Measurements from ENCODE around the gene NMNAT3. TPM values are rescaled to one million over a fixed set of nuclear protein-coding genes. Genes with fewer than 3 reads are reported as not detected.

Gene NMNAT3
- polyA plus RNA-seq, 1 of the 3 experiments (the other 2 are of a cell fraction): not detected

DNA sequence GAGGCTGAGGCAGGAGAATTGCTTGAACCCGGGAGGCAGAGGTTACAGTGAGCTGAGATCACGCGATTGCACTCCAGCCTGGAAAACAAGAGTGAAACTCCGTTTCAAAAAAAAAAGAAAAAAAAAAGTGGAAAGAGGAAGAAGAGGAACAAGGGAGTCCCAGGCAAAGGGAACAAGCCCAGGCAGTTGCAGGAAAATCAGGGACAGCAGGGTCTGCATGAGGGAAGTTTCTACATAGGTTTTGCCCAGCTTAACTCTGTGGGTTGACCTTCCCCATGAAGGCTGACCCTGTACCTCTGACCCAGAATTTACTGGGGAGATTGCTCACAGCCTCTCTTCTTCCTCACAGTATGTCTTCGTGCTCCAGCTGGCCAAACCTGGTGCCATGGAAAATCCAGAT is 150.5 kb downstream of the NMNAT3 start:
- WGBS (ENCODE audit: low lambda C conversion rate): 77% methylated on average over 5 of the region's 5 CpGs
- Histone ChIP-seq H3K79me2 (ENCODE audit: insufficient read depth) (no peaks in the 10 kb centered on the region), H3K9me3 (no peaks in the 10 kb centered on the region), H3K9me2 (no peaks in the 10 kb centered on the region), H3K4me2 (no peak overlapping the region), H3K4me3 (ENCODE audit: low read depth in 2 of 2, low read length in 1 of 2) (no peak overlapping the region), H3K27me3 (ENCODE audit: insufficient read depth) (no peaks in the 10 kb centered on the region), H4K20me1 (ENCODE audit: insufficient read depth) (no peaks in the 10 kb centered on the region), H3F3A (replicated peaks; ENCODE audit: insufficient read depth) (no peaks in the 10 kb centered on the region), H2AFZ (ENCODE audit: low read depth) (no peak overlapping the region), H3K36me3 (replicated peaks in 1 of 2; ENCODE audit: control insufficient read depth in 1 of 2, insufficient read depth in 2 of 2, low read length in 1 of 2) (peaks cover 0 to 7% of the 10 kb centered on the region in 2 experiments), H3K27ac (ENCODE audit: low read depth in 2 of 2, low read length in 1 of 2) (no peak overlapping the region), H3K9ac (no peak overlapping the region), H3K4me1 (ENCODE audit: control insufficient read depth in 1 of 2, insufficient read depth in 2 of 2, low read depth in 1 of 2, low read length in 1 of 2) (peaks cover 0 to 31% of the 10 kb centered on the region in 2 experiments; a peak in 1 of 4 replicates)
- no peak for DNase-seq
- TF ChIP-seq MEF2A (IDR thresholded peaks at IDR 0.05; ENCODE audit: borderline replicate concordance, low read depth) (no peak), JUND (IDR thresholded peaks at IDR 0.05) (no peak), CHD2 (IDR thresholded peaks at IDR 0.05; ENCODE audit: low read length, partially characterized antibody) (no peak), ELF1 (IDR thresholded peaks at IDR 0.05) (no peak), RAD21 (IDR thresholded peaks at IDR 0.05; ENCODE audit: low read length) (no peak)
- TF ChIP-seq, protein P1, sequence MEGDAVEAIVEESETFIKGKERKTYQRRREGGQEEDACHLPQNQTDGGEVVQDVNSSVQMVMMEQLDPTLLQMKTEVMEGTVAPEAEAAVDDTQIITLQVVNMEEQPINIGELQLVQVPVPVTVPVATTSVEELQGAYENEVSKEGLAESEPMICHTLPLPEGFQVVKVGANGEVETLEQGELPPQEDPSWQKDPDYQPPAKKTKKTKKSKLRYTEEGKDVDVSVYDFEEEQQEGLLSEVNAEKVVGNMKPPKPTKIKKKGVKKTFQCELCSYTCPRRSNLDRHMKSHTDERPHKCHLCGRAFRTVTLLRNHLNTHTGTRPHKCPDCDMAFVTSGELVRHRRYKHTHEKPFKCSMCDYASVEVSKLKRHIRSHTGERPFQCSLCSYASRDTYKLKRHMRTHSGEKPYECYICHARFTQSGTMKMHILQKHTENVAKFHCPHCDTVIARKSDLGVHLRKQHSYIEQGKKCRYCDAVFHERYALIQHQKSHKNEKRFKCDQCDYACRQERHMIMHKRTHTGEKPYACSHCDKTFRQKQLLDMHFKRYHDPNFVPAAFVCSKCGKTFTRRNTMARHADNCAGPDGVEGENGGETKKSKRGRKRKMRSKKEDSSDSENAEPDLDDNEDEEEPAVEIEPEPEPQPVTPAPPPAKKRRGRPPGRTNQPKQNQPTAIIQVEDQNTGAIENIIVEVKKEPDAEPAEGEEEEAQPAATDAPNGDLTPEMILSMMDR (IDR thresholded peaks at IDR 0.05): no peak
- ChIA-PET CTCF (interaction anchor here (1.0 to 4.9 kb wide), 3 partner anchors 34 to 99 kb away, joined by 3 to 24 read pairs (median 12); no protein-coding TSS in a partner anchor), POLR2A (no interaction called here)

DNA sequence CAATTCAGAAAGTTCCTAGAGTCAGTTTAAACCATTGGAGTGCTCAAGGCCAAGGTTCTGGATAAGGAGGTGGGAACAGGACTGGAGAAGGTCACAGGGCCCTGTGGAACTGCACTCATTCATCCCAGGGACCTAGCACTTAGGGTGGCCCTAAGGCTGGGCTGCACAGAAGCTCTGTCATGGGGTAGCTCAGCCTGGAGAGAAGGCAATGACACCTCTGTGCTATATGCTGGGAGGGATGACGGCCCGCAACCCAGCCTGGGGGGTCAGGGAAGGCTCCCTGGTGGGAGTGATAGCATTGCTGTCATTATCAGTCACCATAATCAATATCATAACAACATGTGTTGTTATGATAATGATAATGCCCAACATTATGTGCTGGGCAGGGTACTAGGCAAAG is 151.6 kb downstream of the NMNAT3 start:
- H3K9ac ChIP-seq: no peak overlapping the region
- H3K27ac ChIP-seq (ENCODE audit: low read depth in 2 of 2, low read length in 1 of 2): no peak overlapping the region
- H3K4me2 ChIP-seq: no peak overlapping the region
- no peaks in the 10 kb centered on the region for H4K20me1 ChIP-seq (ENCODE audit: insufficient read depth)
- H3K27me3 ChIP-seq (ENCODE audit: insufficient read depth): no peaks in the 10 kb centered on the region
- ChIA-PET POLR2A (interaction anchor here (1.3 kb wide), 1 partner anchor 13 kb away, joined by 3 read pairs; the partner anchor contains the start of gene RBP1), CTCF (interaction anchor here (4.9 kb wide), 1 partner anchor 35 kb away, joined by 24 read pairs; no protein-coding TSS in a partner anchor)
- peaks cover 0 to 7% of the 10 kb centered on the region in 2 experiments for H3K36me3 ChIP-seq (replicated peaks in 1 of 2; ENCODE audit: control insufficient read depth in 1 of 2, insufficient read depth in 2 of 2, low read length in 1 of 2)
- H3F3A ChIP-seq (replicated peaks; ENCODE audit: insufficient read depth): no peaks in the 10 kb centered on the region
- H3K4me1 ChIP-seq (ENCODE audit: control insufficient read depth in 1 of 2, insufficient read depth in 2 of 2, low read depth in 1 of 2, low read length in 1 of 2): peaks cover 0 to 28% of the 10 kb centered on the region in 2 experiments; a peak in 1 of 4 replicates
- no peaks in the 10 kb centered on the region for H3K79me2 ChIP-seq (ENCODE audit: insufficient read depth)
- no peaks in the 10 kb centered on the region for H3K9me3 ChIP-seq
- no peak for DNase-seq
- H2AFZ ChIP-seq (ENCODE audit: low read depth): no peak overlapping the region
- H3K4me3 ChIP-seq (ENCODE audit: low read depth in 2 of 2, low read length in 1 of 2): no peak overlapping the region
- WGBS (ENCODE audit: low lambda C conversion rate): no CpG with 5 or more reads among the region's 2 CpGs
- H3K9me2 ChIP-seq: no peaks in the 10 kb centered on the region
- TF ChIP-seq RCOR1 (IDR thresholded peaks at IDR 0.05; ENCODE audit: low read length) (no peak), POLR2AphosphoS5 (IDR thresholded peaks at IDR 0.05; ENCODE audit: low read depth, low read length) (no peak), FOSL2 (IDR thresholded peaks at IDR 0.05; ENCODE audit: borderline replicate concordance, low read depth) (no peak), GABPA (IDR thresholded peaks at IDR 0.05; ENCODE audit: low read depth) (no peak), ELF1 (IDR thresholded peaks at IDR 0.05) (no peak), TCF12 (IDR thresholded peaks at IDR 0.05) (no peak), RXRA (IDR thresholded peaks at IDR 0.05; ENCODE audit: borderline replicate concordance, low read depth) (no peak), JUND (IDR thresholded peaks at IDR 0.05) (no peak), SMC3 (IDR thresholded peaks at IDR 0.05; ENCODE audit: low read depth, low read length) (no peak)
- TF ChIP-seq, protein P2, sequence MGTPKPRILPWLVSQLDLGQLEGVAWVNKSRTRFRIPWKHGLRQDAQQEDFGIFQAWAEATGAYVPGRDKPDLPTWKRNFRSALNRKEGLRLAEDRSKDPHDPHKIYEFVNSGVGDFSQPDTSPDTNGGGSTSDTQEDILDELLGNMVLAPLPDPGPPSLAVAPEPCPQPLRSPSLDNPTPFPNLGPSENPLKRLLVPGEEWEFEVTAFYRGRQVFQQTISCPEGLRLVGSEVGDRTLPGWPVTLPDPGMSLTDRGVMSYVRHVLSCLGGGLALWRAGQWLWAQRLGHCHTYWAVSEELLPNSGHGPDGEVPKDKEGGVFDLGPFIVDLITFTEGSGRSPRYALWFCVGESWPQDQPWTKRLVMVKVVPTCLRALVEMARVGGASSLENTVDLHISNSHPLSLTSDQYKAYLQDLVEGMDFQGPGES (IDR thresholded peaks at IDR 0.05; ENCODE audit: low read depth, low read length): no peak
- TF ChIP-seq, protein P3, sequence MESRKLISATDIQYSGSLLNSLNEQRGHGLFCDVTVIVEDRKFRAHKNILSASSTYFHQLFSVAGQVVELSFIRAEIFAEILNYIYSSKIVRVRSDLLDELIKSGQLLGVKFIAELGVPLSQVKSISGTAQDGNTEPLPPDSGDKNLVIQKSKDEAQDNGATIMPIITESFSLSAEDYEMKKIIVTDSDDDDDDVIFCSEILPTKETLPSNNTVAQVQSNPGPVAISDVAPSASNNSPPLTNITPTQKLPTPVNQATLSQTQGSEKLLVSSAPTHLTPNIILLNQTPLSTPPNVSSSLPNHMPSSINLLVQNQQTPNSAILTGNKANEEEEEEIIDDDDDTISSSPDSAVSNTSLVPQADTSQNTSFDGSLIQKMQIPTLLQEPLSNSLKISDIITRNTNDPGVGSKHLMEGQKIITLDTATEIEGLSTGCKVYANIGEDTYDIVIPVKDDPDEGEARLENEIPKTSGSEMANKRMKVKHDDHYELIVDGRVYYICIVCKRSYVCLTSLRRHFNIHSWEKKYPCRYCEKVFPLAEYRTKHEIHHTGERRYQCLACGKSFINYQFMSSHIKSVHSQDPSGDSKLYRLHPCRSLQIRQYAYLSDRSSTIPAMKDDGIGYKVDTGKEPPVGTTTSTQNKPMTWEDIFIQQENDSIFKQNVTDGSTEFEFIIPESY (IDR thresholded peaks at IDR 0.05; ENCODE audit: borderline replicate concordance, low read depth): no peak
- TF ChIP-seq, protein P4, sequence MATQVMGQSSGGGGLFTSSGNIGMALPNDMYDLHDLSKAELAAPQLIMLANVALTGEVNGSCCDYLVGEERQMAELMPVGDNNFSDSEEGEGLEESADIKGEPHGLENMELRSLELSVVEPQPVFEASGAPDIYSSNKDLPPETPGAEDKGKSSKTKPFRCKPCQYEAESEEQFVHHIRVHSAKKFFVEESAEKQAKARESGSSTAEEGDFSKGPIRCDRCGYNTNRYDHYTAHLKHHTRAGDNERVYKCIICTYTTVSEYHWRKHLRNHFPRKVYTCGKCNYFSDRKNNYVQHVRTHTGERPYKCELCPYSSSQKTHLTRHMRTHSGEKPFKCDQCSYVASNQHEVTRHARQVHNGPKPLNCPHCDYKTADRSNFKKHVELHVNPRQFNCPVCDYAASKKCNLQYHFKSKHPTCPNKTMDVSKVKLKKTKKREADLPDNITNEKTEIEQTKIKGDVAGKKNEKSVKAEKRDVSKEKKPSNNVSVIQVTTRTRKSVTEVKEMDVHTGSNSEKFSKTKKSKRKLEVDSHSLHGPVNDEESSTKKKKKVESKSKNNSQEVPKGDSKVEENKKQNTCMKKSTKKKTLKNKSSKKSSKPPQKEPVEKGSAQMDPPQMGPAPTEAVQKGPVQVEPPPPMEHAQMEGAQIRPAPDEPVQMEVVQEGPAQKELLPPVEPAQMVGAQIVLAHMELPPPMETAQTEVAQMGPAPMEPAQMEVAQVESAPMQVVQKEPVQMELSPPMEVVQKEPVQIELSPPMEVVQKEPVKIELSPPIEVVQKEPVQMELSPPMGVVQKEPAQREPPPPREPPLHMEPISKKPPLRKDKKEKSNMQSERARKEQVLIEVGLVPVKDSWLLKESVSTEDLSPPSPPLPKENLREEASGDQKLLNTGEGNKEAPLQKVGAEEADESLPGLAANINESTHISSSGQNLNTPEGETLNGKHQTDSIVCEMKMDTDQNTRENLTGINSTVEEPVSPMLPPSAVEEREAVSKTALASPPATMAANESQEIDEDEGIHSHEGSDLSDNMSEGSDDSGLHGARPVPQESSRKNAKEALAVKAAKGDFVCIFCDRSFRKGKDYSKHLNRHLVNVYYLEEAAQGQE (IDR thresholded peaks at IDR 0.05; ENCODE audit: low read depth, low read length): no peak
- TF ChIP-seq, protein P5, sequence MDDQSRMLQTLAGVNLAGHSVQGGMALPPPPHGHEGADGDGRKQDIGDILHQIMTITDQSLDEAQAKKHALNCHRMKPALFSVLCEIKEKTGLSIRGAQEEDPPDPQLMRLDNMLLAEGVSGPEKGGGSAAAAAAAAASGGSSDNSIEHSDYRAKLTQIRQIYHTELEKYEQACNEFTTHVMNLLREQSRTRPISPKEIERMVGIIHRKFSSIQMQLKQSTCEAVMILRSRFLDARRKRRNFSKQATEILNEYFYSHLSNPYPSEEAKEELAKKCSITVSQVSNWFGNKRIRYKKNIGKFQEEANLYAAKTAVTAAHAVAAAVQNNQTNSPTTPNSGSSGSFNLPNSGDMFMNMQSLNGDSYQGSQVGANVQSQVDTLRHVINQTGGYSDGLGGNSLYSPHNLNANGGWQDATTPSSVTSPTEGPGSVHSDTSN (IDR thresholded peaks at IDR 0.05): no peak
- TF ChIP-seq, protein P6, sequence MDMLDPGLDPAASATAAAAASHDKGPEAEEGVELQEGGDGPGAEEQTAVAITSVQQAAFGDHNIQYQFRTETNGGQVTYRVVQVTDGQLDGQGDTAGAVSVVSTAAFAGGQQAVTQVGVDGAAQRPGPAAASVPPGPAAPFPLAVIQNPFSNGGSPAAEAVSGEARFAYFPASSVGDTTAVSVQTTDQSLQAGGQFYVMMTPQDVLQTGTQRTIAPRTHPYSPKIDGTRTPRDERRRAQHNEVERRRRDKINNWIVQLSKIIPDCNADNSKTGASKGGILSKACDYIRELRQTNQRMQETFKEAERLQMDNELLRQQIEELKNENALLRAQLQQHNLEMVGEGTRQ (IDR thresholded peaks at IDR 0.05; ENCODE audit: borderline replicate concordance, low read depth, low read length): no peak
